SH-SY5Y (cell line): ENCODE data around the gene GPSM1.

Experiments
- GATA2 ChIP-seq: IDR thresholded peaks from 2 replicates; pipeline ENCODE4 v1.6.1; 2011; ENCODE audit warnings: mild to moderate bottlenecking, low read depth, low read length
- GATA3 ChIP-seq: IDR thresholded peaks from 2 replicates; pipeline ENCODE4 v1.6.1; 2011; ENCODE audit warnings: low read depth, mild to moderate bottlenecking, low read length, moderate library complexity

GPSM1 gene

DNA sequence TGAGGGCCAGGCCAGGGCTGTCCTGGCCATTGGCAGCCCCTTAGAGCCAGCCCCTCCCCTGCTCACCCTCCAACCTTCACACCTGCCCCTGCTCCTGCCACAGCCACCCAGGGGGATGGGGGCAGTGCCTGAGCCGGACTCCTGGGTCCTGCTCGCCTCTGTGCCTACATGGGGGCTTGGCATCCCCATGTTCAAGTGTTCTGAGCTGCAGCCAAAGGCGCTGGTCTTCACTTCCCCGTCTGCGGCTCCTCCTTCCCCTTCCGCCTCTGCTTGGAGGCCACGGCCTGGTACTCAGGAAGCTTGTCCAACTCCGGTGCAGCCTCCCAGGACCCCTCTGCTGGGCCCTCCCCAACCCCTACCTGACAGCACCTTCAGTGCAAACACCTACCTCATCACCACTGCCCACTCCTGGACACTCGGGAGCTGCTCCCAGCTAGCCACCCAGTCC is 38.5 kb downstream of the GPSM1 start:
- TF ChIP-seq GATA3, result no peak
- no peak for TF ChIP-seq GATA2

DNA sequence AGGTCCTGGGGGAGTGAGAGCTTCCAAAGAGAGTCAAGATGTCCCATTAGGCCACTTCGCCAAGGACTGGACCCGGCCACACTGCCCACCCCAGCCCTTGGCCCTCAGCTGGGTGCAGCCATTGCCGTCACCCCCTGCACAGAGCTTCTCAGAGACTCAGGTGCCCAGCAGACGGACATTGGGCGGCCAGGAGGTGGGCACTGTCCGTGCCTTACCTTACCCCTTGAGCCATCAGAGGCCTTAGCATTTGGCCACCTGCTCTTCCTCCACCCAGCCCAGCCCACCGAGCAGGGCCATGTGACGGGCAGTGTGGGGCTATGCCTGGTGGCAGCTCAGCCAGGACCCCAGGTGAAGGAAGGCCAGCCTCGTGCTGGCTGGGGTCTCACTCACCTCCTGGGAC is 39.5 kb downstream of the GPSM1 start:
- no peak for TF ChIP-seq GATA2
- TF ChIP-seq GATA3, result no peak

- TF ChIP-seq GATA2 (no peak), GATA3 (no peak)
Observed at GRCh38 chr9:136367296-136368145, 40.2 kb downstream of the GPSM1 start.

GRCh38 chr9:136368190-136368589 is 40.9 kb downstream of the GPSM1 start:
- no peak for TF ChIP-seq GATA3
- TF ChIP-seq GATA2, result no peak

DNA sequence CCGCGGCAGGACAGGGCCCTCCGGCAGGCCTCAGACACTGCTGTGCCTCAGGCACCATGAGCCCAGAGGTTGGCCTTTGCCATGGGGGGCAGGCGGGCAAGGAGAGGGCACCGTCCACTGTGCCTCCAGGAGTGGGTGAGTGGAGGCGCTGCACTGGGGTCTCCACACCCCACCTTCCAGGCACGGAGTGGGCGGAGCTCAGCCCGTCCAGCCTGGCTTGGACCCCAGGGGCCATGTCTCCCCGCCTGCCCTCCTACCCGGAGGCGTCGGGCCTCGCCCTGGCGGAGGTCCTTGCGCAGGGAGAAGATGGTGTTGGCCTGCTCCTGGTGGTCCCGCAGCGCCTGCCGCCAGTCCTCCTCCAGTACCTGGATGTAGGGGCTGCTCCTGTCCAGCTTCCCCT is 42.7 kb downstream of the GPSM1 start:
- TF ChIP-seq GATA2, result no peak
- no peak for TF ChIP-seq GATA3

DNA sequence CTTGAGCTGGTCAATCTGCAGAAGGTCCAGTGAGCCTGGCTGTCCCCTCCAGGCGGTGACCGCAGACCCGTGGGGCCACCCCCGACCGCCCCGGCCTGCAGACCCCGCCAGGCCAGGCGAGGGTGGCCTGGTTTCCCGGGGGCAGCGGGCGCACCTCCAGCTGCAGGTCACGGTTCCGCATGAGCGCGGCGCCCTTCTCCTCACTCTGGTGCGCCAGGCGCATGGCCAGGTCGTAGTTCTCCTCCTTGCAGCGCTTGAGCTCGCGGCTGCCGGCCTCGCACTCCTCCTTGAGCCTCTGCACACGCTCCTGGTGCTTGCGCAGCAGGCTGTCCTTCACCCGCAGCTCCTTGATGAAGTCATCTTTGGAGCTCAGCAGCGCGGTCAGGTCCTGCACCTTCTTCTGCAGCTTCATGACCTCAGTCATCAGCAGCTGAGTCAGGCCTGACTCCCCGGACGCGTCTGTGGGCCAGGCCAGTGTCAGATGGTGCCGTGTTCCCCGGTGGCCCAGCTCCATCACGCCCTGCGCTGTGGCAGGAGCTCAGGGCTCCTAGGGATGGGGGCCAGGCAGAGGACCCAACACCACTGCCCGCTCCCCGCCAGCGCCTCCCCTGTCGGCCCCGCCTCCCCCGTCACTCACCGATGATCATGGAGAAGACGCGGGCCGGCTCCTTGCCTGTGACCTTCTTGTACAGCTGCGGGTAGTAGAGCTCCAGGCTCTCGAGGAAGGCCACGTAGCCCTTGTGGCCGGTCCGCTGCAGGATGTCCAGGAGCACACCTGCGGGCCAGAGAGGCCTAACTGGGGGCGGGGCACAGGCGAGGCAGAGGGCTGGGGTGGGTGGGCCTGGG is 43.6 kb downstream of the GPSM1 start:
- TF ChIP-seq GATA3, result no peak

GRCh38 chr9:136371533-136371880 is 44.2 kb downstream of the GPSM1 start:
- no peak for TF ChIP-seq GATA2
- no peak for TF ChIP-seq GATA3

DNA sequence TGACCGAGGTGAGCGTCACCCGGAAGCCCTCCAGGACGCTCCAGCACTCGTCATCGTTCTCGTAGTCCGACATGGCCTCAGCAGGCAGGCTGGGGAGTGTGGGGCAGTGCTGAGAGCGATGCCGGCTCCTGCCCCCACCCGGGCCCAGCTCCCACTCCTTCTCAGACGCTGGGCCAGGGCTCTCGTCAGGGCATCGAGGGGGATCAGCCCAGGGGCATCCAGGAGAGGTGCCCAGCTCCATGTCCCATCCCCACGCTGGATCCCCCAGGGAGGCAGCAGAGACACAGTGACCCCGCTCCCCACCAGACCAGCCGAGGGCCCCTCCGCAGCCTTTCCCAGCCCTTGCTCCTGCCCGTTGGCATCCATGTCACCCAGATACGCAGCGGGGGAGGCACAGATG is 44.7 kb downstream of the GPSM1 start:
- TF ChIP-seq GATA3, result no peak
- TF ChIP-seq GATA2, result no peak

GRCh38 chr9:136372561-136373299 is 45.4 kb downstream of the GPSM1 start:
- no peak for TF ChIP-seq GATA2
- no peak for TF ChIP-seq GATA3

DNA sequence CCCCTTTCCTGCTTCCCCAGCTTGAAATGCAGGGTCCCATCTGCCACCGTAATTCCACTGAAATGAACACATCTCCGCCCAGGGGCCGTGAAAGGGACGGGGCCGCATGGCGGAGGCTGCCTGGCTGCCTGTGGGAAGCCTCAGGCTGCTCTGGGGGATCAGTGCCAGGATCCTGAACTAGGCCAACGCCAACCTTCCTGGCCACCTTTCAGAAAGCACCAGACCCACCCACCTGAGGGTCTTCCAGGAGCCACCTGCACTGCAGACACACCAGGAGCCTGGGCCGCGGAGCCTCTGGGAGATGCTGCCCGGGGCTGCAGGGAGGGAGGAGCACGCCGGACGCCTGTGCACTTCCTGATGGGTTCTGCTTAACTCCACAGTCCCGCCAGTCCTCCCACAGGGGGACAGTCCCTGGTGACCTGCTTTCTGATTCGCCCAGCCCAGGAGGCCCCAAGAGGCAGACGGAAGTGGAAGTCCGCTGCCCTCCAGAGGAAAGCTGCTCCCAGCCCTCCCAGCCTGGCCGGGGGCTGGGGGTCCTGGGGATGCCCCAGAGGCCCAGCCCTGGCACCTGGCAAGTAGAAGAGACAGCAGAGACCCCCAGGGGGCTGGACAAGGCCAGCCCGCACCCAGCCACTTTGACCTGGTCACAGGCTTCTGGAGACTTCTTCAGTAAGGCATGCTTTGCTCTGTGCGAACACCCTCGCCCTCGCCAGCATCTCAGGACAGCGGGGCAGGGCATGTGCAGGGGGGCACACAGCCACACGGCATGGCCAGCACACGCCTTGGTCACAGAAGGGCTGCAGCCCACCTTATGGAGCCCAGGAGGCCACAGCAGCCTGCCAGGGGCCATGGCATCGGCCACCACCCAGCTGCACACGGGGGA is 46.2 kb downstream of the GPSM1 start, which contains the start of gene CARD9:
Gene CARD9, minus strand, starts transcription at position 370 of the 883 bp plus-strand sequence. CDS start 1,591 bp downstream, outside the sequence.
- TF ChIP-seq GATA3 (no peak), GATA2 (no peak)

GRCh38 chr9:136374183-136374575 is 46.8 kb downstream of the GPSM1 start:
- no peak for TF ChIP-seq GATA3
- TF ChIP-seq GATA2, result no peak

- TF ChIP-seq GATA3, result no peak
- TF ChIP-seq GATA2, result peak; percentile 45; the same call in 1 of the 2 replicates
Observed at GRCh38 chr9:136375096-136375495, 47.8 kb downstream of the GPSM1 start.

GRCh38 chr9:136376457-136376856 is 49.1 kb downstream of the GPSM1 start:
- TF ChIP-seq GATA3 (no peak), GATA2 (no peak)
